Stimulated activated CD4-positive, alpha-beta T cell treated with anti-CD3 and anti-CD28 coated beads, Interleukin-2, amount 100 ng/mL, for 24 hours (primary cell): ENCODE results near the gene EYA3.
A peak's percentile ranks its signal among the peaks of the same experiment; 100 is the strongest.

Experiments used
- DNase-seq, 2 donors: peaks; one replicate each; pipeline ENCODE4 v3.0.0-alpha.2; 2020

EYA3 gene

GRCh38 chr1:28070725-28071593, 17.5 kb downstream of the EYA3 start:
- no peak for DNase-seq

- DNase-seq: no peak
Measured at GRCh38 chr1:28067523-28068090, 20.8 kb downstream of the EYA3 start.

- no peak for DNase-seq
Measured at GRCh38 chr1:28066393-28067154, 21.8 kb downstream of the EYA3 start.

- DNase-seq: no peak
Measured at GRCh38 chr1:28064064-28064463, 24.3 kb downstream of the EYA3 start.

GRCh38 chr1:28062806-28063205, 25.6 kb downstream of the EYA3 start:
- DNase-seq: peak; percentile 29 to 32

- DNase-seq: no peak
Measured at GRCh38 chr1:28058971-28059878, 29.2 kb downstream of the EYA3 start.

GRCh38 chr1:28058168-28058567, 30.2 kb downstream of the EYA3 start:
- no peak for DNase-seq

GRCh38 chr1:28056129-28056925, 32.1 kb downstream of the EYA3 start:
- peak; percentile 63 to 68 for DNase-seq

GRCh38 chr1:28050776-28051175, 37.6 kb downstream of the EYA3 start:
- no peak for DNase-seq

- DNase-seq: no peak
Measured at GRCh38 chr1:28046716-28047115, 41.7 kb downstream of the EYA3 start.

- no peak for DNase-seq
Measured at GRCh38 chr1:28045777-28046176, 42.6 kb downstream of the EYA3 start.

GRCh38 chr1:28044399-28044798, 44.0 kb downstream of the EYA3 start:
- no peak for DNase-seq

GRCh38 chr1:28039341-28039740, 49.1 kb downstream of the EYA3 start:
- DNase-seq: no peak

- no peak for DNase-seq
Measured at GRCh38 chr1:28037946-28038345, 50.5 kb downstream of the EYA3 start.

GRCh38 chr1:28037206-28037605, 51.2 kb downstream of the EYA3 start:
- no peak for DNase-seq

GRCh38 chr1:28036431-28036830, 52.0 kb downstream of the EYA3 start:
- DNase-seq: no peak

- DNase-seq: no peak
Measured at GRCh38 chr1:28035420-28035819, 53.0 kb downstream of the EYA3 start.

GRCh38 chr1:28032281-28032680, 56.1 kb downstream of the EYA3 start:
- no peak for DNase-seq

- no peak for DNase-seq
Measured at GRCh38 chr1:28031173-28031572, 57.2 kb downstream of the EYA3 start.

GRCh38 chr1:28028873-28029654, 59.3 kb downstream of the EYA3 start:
- DNase-seq: no peak

- no peak for DNase-seq
Measured at GRCh38 chr1:28027660-28028059, 60.8 kb downstream of the EYA3 start.
